LNCaP clone FGC (cell line): ENCODE data around the gene LARGE2.

Source experiments
- DNase-seq: peaks from one replicate; pipeline ENCODE4 v3.0.0-alpha.2; 2011; ENCODE audit warnings: low read depth
- H3K4me3 ChIP-seq: 2 replicates; pipeline ENCODE4 v1.5.1; 2011; ENCODE audit warnings: mild to moderate bottlenecking, low read depth, low read length, control low read depth
- CTCF ChIP-seq: IDR thresholded peaks from 2 replicates; pipeline ENCODE4 v1.5.1; 2012; ENCODE audit warnings: mild to moderate bottlenecking; ENCODE audit not compliant: control insufficient read depth, insufficient read depth; ENCODE audit errors: extremely low read depth

Gene LARGE2

DNA sequence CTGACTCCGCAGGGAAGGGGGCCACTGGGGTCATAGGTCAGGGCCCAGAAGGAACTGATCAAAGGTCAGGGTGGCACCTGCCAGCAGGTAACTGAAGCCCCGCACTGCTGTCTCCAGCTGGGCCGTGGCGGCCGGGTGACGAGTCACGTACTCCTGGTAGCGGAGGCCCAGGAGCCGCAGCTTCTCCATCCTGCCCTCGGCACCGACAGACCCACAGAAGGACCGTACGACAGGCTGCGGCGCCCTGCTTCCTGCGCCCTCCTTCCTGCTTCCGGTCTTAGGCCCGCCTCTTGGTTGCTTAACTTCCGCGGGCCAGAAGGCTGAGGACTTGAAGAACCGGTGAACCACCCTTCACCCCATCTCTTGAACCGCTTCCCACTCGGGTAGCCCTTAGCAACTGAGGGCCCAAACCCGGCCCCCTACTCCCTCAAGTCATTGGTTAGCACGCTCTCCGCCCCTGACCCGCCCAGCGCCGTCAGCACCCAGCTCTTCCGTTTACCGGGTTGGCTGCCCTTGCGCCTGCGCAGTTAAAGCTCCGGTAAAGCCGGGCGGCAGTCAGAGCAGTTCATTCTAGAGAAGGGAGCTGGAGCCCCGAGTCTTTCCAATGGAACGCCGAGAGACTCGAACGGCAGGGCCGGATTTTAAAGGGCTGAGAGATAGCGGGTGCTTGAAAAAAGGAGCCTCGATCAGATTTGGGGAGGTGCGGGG lies 4.7 kb upstream of the LARGE2 start, which contains the start of gene PEX16:
PEX16 (minus strand) TSS at position 255 of the 708 bp plus-strand sequence; CDS start at position 189, 66 bp downstream.
- no peak for TF ChIP-seq CTCF
- peak within 1 kb of the TSS; percentile 91 for H3K4me3 ChIP-seq
- peak; percentile 100 for DNase-seq

GRCh38 chr11:45918331-45918941 lies 4.0 kb upstream of the LARGE2 start:
- H3K4me3 ChIP-seq = peak overlapping the region; percentile 91
- peak; percentile 40 for DNase-seq

GRCh38 chr11:45918962-45919675 lies 3.3 kb upstream of the LARGE2 start:
- no peak for DNase-seq
- no peak for TF ChIP-seq CTCF
- peak overlapping the region; percentile 91 for H3K4me3 ChIP-seq

More at GRCh38 chr11:45918331-45918941, 4.0 kb upstream of the LARGE2 start:
- TF ChIP-seq CTCF = no peak

DNA sequence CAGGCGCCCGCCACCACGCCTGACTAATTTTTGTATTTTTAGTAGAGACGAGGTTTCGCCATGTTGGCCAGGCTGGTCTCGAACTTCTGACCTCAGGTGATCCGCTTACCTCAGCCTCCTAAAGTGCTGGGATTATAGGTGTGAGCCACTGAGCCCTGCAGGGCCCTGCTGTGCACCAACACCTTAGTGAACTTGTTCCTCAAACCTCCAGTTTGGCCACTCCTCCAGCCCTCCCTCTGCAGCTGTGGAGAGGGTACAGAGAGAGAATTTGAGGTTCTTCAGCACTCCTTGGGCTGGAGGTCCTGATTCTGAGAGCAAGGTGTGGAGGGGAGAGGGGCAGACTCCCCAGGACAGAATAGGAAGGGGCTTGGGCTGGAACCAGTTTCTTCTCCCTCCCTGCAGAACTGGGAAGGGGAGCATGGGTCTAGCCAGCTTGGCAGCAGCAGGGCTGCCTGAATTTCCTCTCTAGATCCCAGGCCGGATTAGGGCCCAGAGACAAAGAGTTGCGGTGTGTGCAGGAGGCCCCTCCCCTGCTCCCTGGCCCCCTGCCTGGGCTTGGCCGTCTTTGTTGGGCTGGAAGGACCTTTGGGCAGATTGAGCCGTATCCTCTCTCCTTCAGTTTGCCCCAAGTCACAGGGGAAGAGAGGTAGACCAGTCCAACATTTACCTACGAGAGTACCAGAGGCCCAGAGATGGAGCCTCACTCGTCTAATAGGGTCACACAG lies 2.5 kb upstream of the LARGE2 start:
- H3K4me3 ChIP-seq = no peak overlapping the region
- no peak for DNase-seq
- no peak for TF ChIP-seq CTCF

- H3K4me3 ChIP-seq = no peak overlapping the region
- DNase-seq = no peak
- no peak for TF ChIP-seq CTCF
Measured at GRCh38 chr11:45920531-45921477, 1.7 kb upstream of the LARGE2 start.
